Stimulated activated CD4-positive, alpha-beta T cell treated with anti-CD3 and anti-CD28 coated beads, Interleukin-4, amount 100 ng/mL, for 4 hours (primary cell): ENCODE results near the gene SPDEF.

Source experiments
- DNase-seq, 2 experiments: peaks; one replicate each; pipeline ENCODE4 v3.0.0-alpha.2; 2020

SPDEF gene

GRCh38 chr6:34543421-34543820 is 12.7 kb downstream of the SPDEF start:
- no peak for DNase-seq

- no peak for DNase-seq
Measured at GRCh38 chr6:34540841-34541240, 15.3 kb downstream of the SPDEF start.

- no peak for DNase-seq
Measured at GRCh38 chr6:34540222-34540621, 15.9 kb downstream of the SPDEF start.

GRCh38 chr6:34539181-34539580 is 16.9 kb downstream of the SPDEF start:
- no peak for DNase-seq

GRCh38 chr6:34538581-34538980 is 17.5 kb downstream of the SPDEF start:
- DNase-seq = no peak

GRCh38 chr6:34537922-34538550 is 18.1 kb downstream of the SPDEF start:
- DNase-seq = no peak

- DNase-seq = no peak
Measured at GRCh38 chr6:34536959-34537848, 18.9 kb downstream of the SPDEF start.

GRCh38 chr6:34536251-34536958 is 19.7 kb downstream of the SPDEF start:
- DNase-seq = no peak

GRCh38 chr6:34535646-34536045 is 20.5 kb downstream of the SPDEF start:
- no peak for DNase-seq

- no peak for DNase-seq
Measured at GRCh38 chr6:34535199-34535598, 20.9 kb downstream of the SPDEF start.

GRCh38 chr6:34534656-34535055 is 21.5 kb downstream of the SPDEF start:
- no peak for DNase-seq

GRCh38 chr6:34534146-34534545 is 22.0 kb downstream of the SPDEF start:
- no peak for DNase-seq

GRCh38 chr6:34532230-34532629 is 23.9 kb downstream of the SPDEF start:
- no peak for DNase-seq

- DNase-seq = peak in 1 of 2 experiments; percentile 17
Measured at GRCh38 chr6:34531580-34532201, 24.4 kb downstream of the SPDEF start.

GRCh38 chr6:34530753-34531365 is 25.3 kb downstream of the SPDEF start:
- DNase-seq = no peak

- DNase-seq = no peak
Measured at GRCh38 chr6:34529665-34530327, 26.3 kb downstream of the SPDEF start.

- DNase-seq = no peak
Measured at GRCh38 chr6:34528996-34529664, 27.0 kb downstream of the SPDEF start.

- DNase-seq = no peak
Measured at GRCh38 chr6:34527751-34528670, 28.1 kb downstream of the SPDEF start.

- peak; percentile 93 to 98 for DNase-seq
Measured at GRCh38 chr6:34526992-34527728, 29.0 kb downstream of the SPDEF start.
